Cardiac atrium fibroblast (primary cell): ENCODE measurements around the gene NBEAL1. TPM values are rescaled to one million over a fixed set of nuclear protein-coding genes. Genes with fewer than 3 reads are reported as not detected.

ENCODE experiments used
- total RNA-seq: library from RNA; depleted of rRNA; stranded (reverse); fragments of >200 nt; gene quantifications from 2 replicates; pipeline ENCODE4 v1.2.3, GENCODE V29; 2015

Gene NBEAL1
- total RNA-seq, result 11.8 and 12.1 TPM in 2 replicates

GRCh38 chr2:203014456-203015199, at the start of gene NBEAL1:
NBEAL1 (plus strand) TSS chr2:203014875; CDS start chr2:203016385, 1,510 bp downstream.

GRCh38 chr2:203238704-203239526, 224.2 kb downstream of the NBEAL1 start, which contains the start of gene CYP20A1:
CYP20A1 (plus strand) TSS chr2:203239018; CDS start chr2:203239063, 45 bp downstream.

Other genes with a start within 250 kb of the NBEAL1 start
- gene ICA1L, start 143.1 kb upstream of the NBEAL1 start, total RNA-seq, result 4.4 and 5.4 TPM in 2 replicates
- gene WDR12, start 103.2 kb upstream of the NBEAL1 start, total RNA-seq, result 22.0 and 53.6 TPM in 2 replicates
- 3.7 and 13.5 TPM in 2 replicates for gene CARF, start 102.6 kb upstream of the NBEAL1 start, total RNA-seq
- gene CYP20A1, start 224.1 kb downstream of the NBEAL1 start, total RNA-seq, result 22.4 and 22.7 TPM in 2 replicates